ENCODE measurements around the gene IGSF23.

GRCh38 chr19:44677019-44677811, 63.9 kb downstream of the IGSF23 start:
- TF ChIP-seq EP300 (IDR thresholded peaks at IDR 0.05): no peak
- no peak for TF ChIP-seq POLR2A (IDR thresholded peaks at IDR 0.05)

All from tibial nerve (tissue), 3 donors.